M059J (cell line): Measurements from ENCODE around the gene TNXB. TPM values are rescaled to one million over a fixed set of nuclear protein-coding genes. Genes with fewer than 3 reads are reported as not detected.
A peak's percentile ranks its signal among the peaks of the same experiment; 100 is the strongest.
"Not testable (repeated sequence)": the region's sequence is repeated elsewhere in the genome, so short reads cannot be mapped to it uniquely, and the experiment has no call there.

Source experiments
- DNase-seq: peaks from one replicate; pipeline ENCODE4 v3.0.0-alpha.2; 2012; ENCODE audit warnings: low read depth
- total RNA-seq: library from RNA; depleted of rRNA; stranded (reverse); fragments of >200 nt; shearing (Covaris generic); gene quantifications from 2 replicates; pipeline ENCODE4 v1.2.3, GENCODE V29; 2014

The TNXB gene
- total RNA-seq, 1 experiment from 2014 or later, result 0.10 TPM

DNA sequence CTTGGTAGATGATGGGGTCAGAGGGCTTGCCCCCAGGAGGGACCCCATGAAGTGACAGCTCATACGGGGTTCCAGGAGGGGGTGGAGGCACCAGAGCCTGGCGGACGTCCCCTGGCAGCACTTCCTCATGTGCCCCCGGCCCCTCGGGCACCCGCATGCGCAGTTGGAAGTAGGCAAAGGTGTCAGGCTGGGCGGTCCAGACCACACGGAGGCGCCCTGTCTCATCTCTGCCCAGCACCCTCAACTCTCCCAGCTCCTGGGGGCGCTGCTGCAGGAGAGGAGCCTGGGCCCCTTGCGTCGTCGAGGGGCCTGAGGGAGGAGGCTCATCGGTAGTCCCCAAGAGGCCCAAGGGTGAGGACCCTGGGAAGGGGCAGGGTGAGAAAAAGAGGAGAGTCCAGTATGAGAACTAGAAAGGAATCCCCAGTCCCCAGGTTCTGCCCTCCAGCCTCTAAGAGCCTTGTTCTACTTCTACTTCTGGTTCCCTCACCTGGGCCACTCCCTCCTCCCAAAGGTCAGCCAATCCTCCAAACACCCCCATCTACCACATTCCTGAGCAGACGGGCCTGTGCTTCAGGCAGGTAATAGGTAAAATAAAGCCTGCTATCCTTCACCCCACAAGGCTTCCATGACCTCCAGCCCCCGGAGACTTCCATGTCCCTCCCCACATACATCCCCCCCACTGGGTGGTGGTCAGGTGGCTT is 23.2 kb downstream of the TNXB start:
- no peak for DNase-seq

DNA sequence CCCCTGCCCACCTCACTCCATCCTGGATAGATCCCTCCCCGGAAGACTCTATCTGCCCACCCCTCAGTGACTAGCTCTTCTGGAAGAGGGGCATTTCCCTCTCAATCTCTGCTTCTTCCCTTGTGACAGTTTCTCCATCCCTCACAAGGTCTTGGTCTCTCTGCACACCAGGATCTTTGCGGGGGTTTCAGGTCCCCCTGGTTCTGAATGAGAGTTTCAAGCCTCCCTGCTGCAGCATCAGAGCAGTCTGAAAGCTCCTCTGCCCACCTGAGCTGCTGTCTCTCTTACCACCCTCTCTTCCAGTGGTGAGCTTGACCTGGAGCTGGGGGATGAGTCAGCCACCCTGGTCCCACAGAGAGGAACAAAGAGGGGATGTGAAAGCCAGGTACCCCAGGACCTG is 24.4 kb downstream of the TNXB start:
- no peak for DNase-seq

DNA sequence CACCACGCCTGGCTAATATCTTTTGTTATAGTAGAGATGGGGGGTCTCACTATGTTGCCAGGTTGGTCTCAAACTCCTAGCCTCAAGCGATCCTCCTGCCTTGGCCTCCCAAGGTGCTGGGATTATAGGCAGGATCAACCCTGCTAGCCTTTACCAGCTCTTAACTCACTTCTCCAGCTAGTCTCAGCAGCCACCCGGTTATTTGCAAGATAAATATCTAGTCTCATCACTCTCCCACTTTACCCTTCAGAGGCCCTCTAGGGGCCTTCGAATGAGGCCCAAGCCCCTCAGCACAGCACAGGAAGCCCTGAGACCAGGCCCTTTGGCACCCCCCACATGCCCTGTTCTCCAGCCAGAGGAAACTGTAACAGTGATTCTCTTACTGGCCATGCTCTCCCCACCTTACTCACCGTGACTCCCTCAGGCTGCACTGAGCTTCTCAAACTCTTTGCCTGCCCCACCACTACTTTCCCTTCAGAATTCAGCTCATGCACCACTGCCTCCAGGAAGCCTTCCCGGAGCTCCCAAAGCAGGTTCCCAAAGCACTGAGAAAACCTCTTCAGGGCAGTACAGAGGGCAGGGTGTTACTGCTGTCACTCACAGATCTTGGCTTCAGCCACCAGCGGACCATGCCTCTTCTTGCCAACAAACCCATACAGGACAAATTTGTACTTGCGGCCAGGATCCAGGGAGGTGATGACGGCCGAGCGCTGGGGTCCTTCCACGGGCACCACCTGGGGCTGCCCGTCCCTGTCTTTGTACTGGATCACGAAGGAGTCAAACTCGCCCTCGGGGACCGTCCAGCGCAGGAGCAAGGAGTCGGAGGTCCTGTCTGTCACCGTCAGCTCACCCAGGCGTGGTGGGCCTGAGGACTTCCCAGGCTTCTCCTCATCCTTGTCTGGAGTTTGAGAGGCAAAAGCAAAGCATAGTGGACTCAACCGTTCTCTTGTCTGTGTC is 25.0 kb downstream of the TNXB start:
- DNase-seq, result no peak

DNA sequence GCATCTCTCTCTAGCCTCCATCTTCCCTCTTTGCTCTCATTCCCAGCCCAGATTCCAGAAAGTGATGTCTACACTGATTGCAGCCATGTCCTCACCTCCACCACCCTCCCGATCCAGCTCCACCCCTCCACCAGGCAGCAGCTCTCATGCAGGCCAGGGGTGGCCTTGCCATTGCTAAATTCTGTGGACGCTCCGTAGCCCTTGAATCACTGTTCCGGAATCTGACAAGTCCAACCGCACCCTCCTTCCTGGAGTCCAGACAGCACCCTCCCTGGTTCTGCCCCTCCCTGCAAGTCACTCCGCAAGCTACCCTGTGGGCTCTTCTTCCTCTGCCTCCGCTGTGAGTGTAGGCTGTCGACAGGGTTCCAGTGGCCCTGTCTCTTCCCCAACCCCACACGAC is 26.2 kb downstream of the TNXB start:
- peak; percentile 85 for DNase-seq

DNA sequence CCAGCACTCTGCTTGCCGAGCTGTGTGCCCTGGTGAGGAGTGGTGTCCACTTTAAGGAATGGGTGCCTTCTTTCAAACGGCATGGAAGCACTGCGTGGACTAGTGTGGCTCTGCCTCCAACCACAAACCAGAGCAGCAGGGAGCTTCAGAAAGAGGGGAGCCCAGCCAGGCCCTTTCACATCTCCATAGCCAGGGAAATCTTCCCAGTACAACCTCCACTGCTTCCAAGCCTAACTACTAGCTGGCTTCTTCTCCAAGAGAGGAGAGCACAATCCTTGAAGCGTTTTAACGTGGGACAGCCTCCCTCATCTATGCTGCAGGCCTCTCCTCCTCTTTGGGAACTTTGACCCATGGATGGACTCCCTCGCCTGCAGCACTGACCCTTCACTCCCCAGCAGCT is 26.7 kb downstream of the TNXB start:
- DNase-seq, result no peak

DNA sequence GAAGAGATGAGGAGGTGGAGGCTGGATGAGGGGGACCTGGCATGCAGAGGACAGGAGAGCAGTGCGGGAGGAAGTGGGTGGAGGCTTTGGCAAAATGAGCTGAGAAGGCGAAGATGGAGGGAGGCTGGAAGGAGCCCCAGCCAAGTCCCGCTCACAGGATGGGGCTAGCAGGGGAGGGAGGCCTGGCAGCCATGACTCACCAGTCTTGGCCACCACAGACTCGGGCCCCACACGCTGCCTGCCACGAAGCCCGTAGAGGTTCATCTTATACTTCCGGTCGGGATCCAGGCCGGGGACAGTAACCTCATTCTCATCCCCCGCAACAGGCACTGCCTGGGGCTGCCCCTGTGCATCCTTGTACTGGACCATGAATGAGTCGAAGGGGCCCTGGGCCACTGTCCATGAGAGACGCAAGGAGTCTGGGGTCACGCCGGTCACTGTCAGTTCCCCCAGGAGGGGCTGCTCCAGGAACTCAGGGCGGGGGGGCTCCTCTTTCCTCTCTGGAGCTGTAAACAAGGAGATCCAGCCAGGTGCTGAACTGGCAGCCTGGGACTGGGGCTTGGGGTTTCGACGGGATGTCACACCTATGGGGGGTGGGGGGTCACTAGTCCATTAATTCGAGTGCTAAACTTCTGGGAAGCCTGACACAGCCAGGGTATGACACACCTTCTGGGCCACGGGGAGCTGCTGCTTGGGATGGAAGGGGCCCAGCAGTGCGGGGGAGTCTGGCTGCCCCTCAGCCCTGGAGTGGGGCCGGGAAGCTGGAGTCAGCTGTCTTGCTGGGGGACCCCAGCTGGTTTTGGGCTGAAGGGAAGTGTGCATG is 27.8 kb downstream of the TNXB start:
- DNase-seq, result peak; percentile 97

DNA sequence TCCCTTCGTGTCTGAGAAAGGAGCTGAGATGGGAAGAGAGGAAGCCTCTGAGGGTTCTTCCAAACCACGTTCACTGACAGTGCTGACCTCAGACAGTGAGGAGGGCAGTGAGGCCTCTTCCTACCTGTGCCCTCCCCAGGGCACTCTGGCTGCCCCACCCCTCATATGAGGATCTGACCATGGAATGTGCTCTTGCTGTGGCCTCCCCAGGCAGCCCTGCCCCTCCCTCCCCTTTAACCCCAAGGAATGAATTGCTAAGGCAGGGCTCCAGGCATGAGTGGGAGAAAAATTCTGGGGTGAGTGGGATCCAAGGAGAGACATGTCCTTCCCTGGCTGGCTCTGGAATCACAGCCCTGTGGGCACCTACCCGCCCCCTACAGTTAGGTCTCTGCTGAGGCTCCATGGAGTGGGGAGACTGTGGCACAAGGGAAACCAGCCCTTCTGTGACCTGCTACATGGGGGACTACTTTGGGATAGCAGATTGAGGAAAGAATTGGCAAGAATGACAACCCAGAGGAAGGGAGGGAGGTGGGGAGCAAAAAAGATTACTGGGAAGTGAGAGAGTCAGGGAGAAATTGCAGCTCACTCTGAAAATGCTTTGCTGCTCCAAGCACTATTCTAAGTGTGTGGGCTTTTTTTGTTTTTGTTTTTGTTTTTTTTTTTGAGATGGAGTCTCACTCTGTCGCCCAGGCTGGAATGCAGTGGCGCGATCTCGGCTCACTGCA is 29.4 kb downstream of the TNXB start:
- DNase-seq, result peak; percentile 20

DNA sequence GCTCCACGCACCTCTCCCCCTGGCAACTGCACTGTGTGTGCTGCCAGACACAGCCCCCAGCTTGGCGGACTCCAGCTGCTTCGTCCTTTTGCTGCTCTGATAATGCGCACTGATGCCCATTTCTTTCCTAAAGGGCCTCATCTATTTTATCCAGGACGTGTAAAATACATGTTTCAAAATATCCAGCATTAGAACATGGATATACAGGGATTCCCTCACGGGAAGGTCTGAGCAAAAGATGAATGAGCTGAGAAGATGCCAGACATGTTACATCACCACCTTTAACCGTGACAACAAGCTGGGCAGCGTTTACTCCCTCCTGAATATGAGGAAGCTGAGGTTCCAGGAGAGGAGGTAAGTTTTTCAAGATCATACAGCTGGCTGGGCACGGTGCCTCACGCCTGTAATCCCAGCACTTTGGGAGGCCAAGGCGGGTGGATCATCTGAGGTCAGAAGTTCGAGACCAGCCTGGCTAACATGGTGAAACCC is 32.8 kb downstream of the TNXB start:
- peak; percentile 96 for DNase-seq

DNA sequence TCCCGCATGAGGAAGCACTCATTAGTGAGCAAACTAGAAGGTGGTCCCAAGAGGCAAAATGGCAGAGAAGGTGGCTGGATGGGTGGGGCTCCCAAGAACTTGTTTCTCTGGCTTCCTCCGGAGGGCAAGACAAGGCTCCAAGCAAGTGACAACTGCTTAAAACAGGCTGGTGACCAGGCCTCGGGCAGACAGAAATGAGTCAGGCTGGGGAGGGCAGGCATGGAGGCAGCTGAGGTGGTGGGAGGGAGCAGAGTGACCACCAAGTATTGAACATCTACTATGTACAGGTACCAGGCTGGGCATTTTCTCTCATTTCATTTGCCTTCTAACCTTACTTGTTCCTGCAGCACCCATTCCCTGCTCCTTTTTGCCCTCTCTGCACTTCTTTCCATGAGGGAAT is 33.4 kb downstream of the TNXB start:
- peak; percentile 64 for DNase-seq

DNA sequence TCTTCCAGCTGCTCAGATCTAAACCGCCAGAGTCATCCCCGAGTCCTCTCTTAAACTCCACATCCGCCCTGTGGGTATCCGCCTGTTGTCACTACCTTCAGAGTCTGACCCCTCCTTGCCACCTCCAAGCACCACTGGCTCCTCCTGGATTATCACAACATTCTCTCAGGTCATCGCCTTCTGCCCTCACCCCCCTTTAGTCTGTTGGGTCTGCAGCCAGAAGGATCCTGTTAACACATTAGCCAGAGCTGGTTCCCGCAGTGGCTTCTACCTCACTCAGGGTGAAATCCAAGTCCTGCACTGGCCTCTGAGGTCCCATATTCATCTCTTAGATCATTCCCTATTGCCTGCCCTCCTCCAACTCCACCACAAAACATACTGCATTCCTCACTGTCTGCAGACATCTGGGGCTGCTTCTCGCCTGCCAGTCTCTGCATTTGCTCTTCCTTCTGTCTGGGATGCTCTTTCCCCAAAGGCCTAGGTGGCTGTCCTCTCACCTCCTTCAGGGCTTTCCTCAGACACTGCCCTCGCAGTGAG is 34.1 kb downstream of the TNXB start:
- no peak for DNase-seq

DNA sequence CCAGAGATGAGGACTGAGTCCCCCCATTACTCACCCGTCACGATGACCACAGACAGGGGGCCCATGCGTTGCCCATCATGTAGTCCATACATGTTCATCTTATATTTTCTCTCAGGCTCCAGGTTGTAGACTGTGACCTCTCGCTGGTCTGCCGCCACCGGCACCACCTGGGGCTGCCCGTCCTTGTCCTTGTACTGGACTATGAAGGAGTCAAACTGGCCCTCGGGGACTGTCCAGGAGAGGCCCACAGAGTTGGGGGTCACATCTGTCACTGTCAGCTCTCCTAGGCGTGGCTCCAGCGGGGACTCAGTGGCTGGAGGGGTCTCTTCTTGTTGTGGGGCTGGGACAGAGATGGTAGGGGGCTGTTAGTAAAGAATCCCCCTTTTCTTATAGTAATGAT is 35.5 kb downstream of the TNXB start:
- DNase-seq, result no peak

DNA sequence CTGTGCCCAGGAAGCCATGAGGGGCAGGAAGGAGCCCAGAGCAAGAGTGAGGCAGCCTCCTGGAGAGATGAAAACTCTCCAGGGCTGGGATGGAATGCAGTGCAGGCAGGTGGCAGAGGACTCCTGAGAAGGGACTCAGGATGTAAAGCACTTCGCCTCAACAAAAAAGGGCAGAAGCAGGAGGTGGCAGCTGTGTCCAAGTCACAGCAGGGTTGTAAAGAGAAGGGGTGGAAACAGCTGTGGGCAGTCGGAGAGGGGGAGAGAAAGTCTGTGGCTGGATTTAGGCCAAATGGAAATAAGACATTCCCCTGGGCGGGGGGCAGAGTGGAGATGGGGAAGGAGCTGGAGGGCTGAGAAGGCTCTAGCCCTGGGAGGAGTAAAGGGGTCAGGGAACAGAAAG is 36.0 kb downstream of the TNXB start:
- no peak for DNase-seq

DNA sequence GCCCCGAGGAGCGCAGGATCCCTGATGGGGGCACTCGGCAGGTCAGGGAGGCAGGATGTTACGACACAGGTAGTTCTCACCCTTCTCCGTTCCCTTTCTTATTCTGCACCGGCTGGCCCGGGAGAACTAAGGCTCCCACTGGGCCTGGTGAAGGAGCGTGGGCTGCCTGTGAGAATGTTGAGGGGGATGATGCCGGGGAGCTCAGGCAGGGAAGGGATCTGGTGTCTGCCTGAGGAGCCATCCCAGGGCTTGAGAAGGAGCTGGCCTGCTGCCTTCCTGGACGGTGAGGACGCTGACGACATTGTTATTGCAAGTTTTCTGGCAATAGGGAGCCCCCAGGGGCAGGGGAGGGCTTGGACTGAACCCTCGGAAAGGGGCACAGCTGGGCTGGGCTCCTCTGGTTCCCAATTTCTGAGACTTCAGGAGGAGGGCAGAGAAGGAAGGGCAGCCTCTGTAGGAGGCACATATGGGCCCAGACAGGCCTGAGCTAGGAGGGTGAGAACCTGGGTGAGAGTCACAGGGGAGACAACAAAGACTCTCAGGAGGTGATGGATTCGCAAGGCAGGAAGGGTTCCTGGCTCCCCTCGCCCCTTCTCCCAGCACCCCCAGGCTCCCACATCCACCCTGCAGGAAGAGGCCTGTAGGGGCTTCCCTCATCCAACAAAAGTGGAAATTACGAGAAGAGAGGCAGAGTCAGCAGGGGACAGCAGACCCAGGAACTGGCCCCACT is 38.2 kb downstream of the TNXB start:
- DNase-seq, result no peak

DNA sequence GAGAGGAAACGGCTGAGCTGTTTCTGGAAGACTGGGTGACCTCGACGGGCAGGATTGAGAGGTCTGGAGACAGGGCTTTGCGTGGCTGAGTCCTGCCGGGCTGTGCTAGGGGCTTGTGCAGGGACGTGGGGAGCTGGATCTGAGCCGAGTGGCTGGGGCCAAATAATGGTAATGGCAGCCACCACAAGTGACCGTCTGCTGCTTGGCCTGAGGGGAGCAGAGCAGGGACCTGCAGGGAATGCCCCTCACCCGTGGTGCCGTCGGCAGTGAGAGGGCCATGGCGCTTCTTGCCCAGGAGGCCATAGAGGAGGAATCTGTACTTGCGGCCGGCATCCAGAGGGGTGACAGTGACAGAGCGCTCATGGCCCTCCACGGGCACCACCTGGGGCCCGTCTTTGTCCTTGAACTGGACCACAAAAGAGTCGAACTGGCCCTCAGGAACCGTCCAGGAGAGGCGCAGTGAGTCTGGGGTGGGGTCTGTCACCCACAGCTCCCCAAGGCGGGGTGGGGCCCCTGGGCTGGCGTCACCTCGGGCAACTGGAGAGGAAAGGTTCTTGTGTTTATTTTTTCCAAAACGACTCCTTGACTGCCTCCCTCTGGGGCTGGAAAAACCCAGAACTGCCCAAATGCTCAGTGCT is 39.1 kb downstream of the TNXB start:
- no peak for DNase-seq

DNA sequence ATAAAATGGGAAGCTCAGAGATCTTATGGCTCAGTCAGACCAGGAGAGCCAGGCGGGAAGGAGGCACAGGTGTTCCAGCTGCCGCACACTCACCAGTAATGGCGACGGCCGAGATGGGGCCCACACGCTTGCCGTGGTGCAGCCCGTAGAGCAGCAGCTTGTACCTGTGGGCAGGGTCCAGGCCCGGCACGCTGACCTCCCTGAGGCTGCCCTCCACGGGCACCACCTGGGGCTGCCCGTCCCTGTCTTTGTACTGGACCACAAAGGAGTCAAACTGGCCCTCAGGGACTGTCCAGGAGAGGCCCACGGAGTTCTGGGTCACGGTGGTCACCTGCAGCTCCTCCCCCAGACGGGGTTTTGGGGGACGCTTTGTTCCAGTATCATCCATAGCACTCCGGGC is 39.7 kb downstream of the TNXB start:
- no peak for DNase-seq

DNA sequence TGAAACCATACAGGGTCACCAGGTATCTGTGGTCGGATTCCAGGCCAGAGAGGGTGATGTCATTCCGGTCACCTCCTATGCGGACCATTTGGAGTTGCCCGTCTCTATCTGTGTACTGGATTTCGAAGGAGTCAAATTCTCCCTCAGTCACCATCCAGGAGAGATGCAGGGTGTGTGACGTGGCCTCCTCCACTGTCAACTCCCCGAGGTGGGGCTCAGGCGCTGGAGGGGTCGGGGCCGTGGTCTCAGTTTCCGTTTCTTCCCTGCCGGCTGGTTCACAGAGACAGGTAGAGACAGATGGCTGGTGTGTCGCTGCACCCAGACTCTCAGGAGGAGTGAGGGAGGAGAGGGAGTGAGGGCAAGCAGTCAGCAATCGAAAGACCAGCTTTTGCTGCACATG is 40.3 kb downstream of the TNXB start:
- DNase-seq, result no peak

DNA sequence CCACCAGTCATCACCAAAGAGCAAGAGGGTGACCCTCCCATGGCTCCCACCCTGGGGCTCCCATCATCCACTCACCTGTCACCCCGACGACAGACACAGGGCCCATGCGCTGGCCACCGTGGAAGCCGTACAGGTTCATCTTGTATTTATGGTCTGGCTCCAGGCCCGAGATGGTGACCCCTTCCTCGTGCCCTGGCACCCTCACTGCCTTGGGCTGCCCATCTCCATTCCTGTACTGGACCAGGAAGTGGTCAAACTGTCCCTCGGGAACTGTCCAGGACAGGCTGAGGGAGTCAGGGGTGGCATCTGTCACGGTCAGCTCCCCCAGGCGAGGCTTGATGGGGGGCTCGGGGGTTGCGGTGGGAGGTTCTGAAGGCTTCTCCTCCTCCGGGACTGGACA is 40.8 kb downstream of the TNXB start:
- not testable (repeated sequence) for DNase-seq

DNA sequence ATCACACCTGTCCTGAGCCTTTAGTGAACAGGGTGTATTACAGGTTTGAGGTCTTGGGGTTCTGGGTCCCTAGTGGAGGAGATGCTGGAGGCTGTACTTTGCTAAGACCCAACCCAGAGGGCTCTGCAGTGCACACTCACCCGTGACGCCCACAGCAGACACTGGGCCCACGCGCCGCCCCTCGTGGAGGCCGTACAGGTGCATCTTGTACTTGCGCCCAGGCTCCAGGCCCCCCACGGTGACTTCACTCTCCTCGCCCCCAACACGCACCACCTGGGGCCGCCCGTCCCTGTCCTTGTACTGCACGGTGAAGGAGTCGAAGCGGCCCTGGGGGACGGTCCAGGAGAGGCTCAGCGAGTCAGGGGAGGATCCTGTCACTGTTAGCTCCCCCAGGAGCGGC is 41.6 kb downstream of the TNXB start:
- not testable (repeated sequence) for DNase-seq

DNA sequence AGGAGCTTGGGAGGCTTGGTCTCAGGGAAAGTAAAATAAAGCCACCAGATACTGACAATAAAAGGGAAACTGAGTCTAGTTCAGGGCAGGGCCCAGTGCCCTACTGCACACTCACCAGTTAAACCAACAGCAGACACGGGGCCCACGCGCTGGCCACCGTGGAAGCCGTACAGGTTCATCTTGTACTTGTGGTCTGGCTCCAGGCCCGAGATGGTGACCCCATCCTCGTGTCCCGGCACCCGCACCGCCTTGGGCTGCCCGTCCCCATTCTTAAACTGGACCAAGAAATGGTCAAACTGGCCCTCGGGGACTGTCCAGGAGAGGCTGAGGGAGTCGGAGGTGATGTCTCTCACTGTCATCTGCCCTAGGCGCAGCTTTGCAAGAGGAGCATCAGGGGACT is 44.4 kb downstream of the TNXB start:
- DNase-seq, result no peak
